Mammary epithelial cell (primary cell): ENCODE results near the gene ANKRD12.

ENCODE experiments used
- CTCF ChIP-seq, 2 donors: IDR thresholded peaks in 1 of 2; conservative IDR thresholded peaks in 1 of 2; 2 replicates each; pipeline ENCODE4 v1.5.1; 2011 to 2012; ENCODE audit warnings: inconsistent platforms in 2 of 2, low read length in 2 of 2, mild to moderate bottlenecking in 2 of 2, control low read depth in 1 of 2, low read depth in 1 of 2; ENCODE audit not compliant: insufficient read depth in 1 of 2; ENCODE audit errors: extremely low read depth in 1 of 2
- EZH2 ChIP-seq: IDR thresholded peaks from 2 replicates; pipeline ENCODE4 v1.6.1; 2012; ENCODE audit warnings: low read length, inconsistent platforms, borderline replicate concordance

GRCh38 chr18:9182852-9183399, 46.3 kb downstream of the ANKRD12 start:
- TF ChIP-seq EZH2 (no peak), CTCF (conservative IDR thresholded peaks at IDR 0.05 in 1 of 2, IDR thresholded peaks at IDR 0.05 in 1 of 2; ENCODE audit: extremely low read depth in 1 of 2, insufficient read depth in 1 of 2, low read depth in 1 of 2, low read length in 2 of 2) (no peak)
